Coronary artery (tissue), 2 donors: Measurements from ENCODE around the gene CRADD.

Source experiments
- DNase-seq: peaks from one replicate; pipeline ENCODE4 v3.0.0-alpha.2; 2017; ENCODE audit warnings: low spot score
- H3K27ac ChIP-seq, 2 donors: fragments of 200-600 bp; sonication (generic); one replicate each; pipeline ENCODE4 v1.5.1; 2016 to 2019
- H3K4me3 ChIP-seq: fragments of 200-600 bp; sonication (generic); 2 replicates; pipeline ENCODE4 v1.5.1; 2016; ENCODE audit warnings: mild to moderate bottlenecking, moderate library complexity
- TF ChIP-seq, protein P1 (sequence below): fragments of 200-600 bp; sonication (generic); IDR thresholded peaks from one replicate; pipeline ENCODE4 v1.5.1; 2019; ENCODE audit warnings: antibody characterized with exemption

Gene CRADD

DNA sequence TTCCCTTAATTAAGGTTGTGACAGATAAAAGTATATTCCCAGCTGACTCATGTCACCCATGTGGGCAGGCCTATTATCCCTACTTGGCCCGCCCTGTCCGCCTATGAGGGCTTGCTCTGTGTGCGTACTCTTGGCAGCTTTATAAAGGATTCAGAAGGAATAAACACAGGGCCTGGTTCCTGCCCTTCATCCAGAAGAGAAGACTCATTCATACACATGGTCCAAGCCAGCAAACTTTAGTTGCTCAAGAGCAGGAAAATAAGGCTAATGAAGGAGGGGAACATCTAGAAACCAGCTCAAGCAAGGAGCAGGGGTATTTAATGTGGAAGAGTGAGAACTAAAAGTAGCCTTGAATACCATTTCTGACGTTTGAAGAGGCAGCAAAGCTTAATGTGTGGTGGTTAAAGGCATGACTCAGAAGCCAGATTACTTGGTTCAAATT is 141.9 kb downstream of the CRADD start:
- TF ChIP-seq, protein P1, sequence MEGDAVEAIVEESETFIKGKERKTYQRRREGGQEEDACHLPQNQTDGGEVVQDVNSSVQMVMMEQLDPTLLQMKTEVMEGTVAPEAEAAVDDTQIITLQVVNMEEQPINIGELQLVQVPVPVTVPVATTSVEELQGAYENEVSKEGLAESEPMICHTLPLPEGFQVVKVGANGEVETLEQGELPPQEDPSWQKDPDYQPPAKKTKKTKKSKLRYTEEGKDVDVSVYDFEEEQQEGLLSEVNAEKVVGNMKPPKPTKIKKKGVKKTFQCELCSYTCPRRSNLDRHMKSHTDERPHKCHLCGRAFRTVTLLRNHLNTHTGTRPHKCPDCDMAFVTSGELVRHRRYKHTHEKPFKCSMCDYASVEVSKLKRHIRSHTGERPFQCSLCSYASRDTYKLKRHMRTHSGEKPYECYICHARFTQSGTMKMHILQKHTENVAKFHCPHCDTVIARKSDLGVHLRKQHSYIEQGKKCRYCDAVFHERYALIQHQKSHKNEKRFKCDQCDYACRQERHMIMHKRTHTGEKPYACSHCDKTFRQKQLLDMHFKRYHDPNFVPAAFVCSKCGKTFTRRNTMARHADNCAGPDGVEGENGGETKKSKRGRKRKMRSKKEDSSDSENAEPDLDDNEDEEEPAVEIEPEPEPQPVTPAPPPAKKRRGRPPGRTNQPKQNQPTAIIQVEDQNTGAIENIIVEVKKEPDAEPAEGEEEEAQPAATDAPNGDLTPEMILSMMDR, result no peak
- no peak for DNase-seq
- H3K4me3 ChIP-seq, result no peak overlapping the region
- peak overlapping the region; percentile 32 to 78 for H3K27ac ChIP-seq

DNA sequence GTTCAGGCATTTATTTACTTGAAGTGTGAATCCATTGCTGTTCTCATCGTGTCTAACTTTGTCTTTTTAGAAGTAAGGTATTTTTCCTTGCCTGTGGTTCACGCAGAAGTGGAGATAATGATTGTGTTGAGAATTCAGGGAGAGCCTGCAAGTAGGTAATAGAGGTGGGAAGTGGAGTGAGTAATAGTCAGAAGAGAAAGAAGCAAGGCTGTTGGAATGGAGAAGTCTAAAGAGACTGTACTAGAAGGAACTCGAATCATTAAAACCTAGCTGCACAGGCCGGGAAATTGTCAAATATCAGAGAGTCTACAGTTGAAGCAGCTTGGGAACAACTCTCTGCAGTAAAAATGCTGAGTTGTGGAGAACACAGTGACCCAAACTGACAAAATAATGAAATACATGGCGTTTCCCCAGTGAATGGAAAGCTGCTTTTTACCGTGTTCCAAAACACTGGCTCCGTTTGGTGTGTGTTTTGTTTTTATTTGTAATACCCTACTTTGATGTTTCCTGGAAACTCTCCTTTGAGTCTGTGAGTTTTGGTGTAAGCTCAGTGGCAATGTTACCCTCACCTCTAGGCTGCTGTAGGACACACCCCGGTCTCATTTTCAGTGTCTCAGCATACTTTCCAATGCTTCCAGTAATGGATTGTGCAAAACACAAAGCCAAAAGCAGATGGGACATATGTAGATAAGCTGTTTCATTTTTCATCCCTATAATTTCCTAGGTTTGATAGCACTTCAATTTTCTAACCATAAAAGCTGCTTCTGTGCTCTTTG is 146.6 kb downstream of the CRADD start:
- no peak for DNase-seq
- peak overlapping the region in 1 of 2 donors; percentile 76 for H3K27ac ChIP-seq
- TF ChIP-seq, protein P1, result no peak
- H3K4me3 ChIP-seq, result no peak overlapping the region

DNA sequence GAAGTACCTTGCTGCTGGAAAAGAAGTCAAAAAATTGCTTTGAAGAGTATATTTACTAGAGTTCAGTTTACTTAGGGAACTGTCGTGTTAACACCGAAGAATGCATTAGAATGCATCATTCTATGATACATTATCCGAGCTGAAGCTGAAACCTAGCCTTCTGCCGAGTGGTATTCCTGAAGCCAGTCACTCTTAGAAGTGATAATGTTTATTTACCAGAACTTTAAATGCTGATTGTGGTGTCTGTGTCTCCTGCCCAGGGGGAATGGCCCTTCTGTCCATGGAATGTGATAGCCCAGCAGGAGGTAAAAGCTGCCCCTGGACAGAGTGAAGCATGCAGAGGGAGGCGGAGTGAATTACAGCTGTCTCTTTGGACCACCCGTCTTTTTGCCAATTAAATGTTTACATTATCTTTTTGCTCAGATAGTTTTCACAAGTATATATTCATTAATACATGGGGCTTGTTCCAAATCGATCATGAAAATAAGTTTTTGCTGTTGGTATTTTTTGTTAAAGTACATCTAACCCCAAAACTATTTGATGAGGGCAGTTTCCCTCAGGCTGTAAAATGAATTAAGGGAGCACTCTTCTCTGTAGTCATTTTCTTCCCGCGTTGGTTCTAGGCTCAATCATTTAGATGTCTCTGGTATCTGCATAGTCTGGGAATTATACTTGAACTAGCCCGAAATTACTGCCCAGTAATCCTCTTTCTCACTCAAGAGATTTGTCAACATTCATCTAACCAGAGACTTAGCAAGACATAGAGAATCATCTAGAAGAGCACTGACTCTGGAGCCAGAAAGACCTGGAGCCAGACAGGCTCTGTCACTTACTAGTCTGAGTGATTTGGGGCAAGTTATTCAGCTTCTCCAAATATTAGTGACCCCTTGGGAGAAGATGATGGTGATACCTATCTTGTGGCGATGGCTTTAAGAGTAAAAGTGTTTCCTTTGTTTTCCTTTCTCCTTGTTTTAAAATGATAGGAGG is 147.6 kb downstream of the CRADD start:
- peak overlapping the region; percentile 76 to 80 for H3K27ac ChIP-seq
- DNase-seq, result no peak
- TF ChIP-seq, protein P1, result no peak
- H3K4me3 ChIP-seq, result no peak overlapping the region

DNA sequence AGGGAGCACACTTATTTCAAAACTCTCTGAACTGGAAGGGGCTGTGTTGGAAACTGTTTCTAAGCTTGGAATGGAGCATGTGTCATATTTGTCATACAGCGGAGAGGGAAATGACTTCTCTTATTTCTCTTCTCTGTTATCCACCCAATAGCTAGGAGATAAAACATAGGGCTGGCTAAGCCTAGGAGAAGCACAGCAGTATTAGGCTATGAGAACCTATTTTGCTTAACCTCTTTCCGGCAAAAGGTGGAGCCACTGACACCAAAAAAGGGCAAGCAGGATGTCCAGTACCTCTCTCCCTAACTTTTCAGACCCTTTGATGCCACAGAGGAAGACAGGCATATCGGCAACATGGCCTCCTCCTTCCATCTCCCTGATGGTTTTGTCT is 148.3 kb downstream of the CRADD start:
- Histone ChIP-seq H3K4me3 (no peak overlapping the region), H3K27ac (peak overlapping the region; percentile 76 to 80)
- TF ChIP-seq, protein P1, result no peak
- no peak for DNase-seq

DNA sequence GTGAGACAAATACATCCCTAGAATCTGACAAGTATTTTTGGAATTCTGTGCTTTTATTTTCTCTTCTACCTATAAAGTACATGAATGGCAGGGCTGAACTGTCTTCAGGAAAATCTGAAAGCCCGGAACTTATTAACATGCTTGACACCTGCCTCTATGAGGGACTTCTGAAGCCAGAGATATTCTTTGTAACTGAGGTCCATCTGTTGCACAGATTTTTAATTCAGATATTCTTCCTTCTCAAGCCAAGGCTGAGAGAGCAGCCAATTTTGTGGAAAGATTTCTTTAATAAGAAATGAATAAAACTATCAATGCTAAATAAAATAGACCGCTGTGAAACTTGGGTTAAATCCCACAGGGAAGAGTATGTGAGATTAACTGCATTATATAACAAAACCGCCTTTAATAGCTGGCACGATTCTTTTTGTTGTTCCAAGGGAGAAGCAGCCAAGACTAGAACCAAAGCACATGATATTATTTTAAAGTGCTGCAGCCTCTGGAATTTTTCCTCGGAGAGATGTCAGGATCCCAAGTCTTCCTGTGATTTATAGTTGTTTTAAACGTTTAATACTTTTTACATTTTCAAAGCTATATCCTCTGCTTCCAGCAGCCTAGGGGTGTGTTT is 148.9 kb downstream of the CRADD start:
- H3K27ac ChIP-seq, result peak overlapping the region; percentile 76 to 80
- H3K4me3 ChIP-seq, result peak overlapping the region; percentile 10
- TF ChIP-seq, protein P1, result no peak
- no peak for DNase-seq

DNA sequence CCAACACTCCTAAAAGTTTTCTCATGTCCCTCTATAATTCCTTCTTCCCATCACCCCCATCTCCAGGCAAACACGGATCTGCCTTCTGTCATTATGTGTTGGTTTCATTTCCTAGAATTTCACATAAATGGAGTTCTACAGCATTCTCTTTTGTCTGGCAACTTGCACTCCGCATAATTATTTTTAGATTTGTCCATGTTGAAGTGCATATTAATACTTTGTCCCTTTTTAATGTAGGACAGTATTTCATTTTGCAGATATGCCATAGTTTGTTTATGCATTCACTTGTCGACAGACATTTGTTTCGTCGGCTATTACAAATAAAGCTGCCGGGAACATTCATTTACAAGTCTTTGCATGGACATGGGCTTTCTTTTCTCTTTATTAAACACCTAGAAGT is 150.0 kb downstream of the CRADD start:
- H3K4me3 ChIP-seq, result no peak overlapping the region
- DNase-seq, result no peak
- TF ChIP-seq, protein P1, result no peak
- peak overlapping the region in 1 of 2 donors; percentile 76 for H3K27ac ChIP-seq
